CD4-positive, alpha-beta T cell treated with Interleukin-15 for 4 hours (primary cell): ENCODE data around the gene ASPHD1.
"Not testable (repeated sequence)": the region's sequence is repeated elsewhere in the genome, so short reads cannot be mapped to it uniquely, and the experiment has no call there.

Experiments
- DNase-seq: peaks from one replicate; pipeline ENCODE4 v3.0.0-alpha.2; 2020; ENCODE audit warnings: low spot score

ASPHD1 gene

DNA sequence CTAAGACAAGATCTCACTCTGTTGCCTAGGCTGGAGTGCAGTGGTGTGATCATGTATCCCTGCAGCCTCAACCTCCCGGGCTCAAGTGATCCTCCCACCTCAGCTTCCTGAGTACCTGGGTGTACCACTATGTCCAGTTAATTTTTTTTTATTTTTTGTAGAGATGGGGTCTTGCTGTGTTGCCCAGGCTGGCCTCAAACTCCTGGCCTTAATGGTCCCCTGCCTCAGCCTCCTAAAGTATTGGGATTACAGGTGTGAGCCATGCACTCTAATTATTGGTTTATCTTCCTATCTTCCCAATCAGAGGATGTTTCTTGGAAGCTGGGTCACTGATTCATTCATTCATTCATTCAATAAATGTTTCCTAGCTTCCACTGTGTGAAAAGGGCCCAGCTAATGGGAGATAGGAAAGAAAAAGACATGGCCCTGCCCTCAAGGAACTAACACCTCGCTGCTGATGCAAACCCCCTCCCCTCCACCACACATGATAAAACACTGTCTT, 8.5 kb downstream of the ASPHD1 start:
- DNase-seq, result no peak

DNA sequence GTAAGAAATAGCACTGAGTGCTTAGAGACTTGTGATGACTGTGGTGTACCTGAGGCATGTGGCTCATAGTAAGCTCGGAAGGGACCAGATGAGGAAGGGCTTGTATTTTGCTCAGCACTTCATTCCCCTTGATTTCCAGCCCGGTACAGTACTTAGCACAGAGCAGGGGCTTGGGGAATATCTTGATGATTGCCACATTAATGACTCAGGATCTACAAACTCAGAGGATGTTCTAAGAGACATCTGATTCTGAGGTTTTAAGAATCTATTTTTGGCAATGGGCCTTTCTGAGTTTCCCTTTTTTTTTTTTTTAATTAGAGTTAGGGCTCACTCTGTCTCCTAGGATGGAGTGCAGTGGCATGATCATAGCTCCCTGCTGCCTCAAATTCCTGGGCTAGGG, 9.1 kb downstream of the ASPHD1 start:
- no peak for DNase-seq

DNA sequence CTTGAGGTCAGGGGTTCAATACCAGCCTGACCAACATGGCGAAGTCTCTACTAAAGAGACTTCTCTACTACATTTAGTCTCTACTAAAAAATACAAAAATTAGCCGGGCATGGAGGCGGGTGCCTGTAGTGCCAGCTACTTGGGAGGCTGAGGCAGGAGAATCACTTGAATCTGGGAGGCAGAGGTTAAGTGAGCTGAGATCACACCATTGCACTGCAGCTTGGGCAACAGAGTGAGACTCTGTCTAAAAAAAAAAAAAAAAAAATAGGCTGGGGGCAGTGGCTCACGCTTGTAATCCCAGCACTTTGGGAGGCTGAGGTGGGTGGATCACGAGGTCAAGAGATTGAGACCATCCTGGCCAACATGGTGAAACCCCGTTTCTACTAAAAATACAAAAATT, 9.6 kb downstream of the ASPHD1 start:
- not testable (repeated sequence) for DNase-seq

DNA sequence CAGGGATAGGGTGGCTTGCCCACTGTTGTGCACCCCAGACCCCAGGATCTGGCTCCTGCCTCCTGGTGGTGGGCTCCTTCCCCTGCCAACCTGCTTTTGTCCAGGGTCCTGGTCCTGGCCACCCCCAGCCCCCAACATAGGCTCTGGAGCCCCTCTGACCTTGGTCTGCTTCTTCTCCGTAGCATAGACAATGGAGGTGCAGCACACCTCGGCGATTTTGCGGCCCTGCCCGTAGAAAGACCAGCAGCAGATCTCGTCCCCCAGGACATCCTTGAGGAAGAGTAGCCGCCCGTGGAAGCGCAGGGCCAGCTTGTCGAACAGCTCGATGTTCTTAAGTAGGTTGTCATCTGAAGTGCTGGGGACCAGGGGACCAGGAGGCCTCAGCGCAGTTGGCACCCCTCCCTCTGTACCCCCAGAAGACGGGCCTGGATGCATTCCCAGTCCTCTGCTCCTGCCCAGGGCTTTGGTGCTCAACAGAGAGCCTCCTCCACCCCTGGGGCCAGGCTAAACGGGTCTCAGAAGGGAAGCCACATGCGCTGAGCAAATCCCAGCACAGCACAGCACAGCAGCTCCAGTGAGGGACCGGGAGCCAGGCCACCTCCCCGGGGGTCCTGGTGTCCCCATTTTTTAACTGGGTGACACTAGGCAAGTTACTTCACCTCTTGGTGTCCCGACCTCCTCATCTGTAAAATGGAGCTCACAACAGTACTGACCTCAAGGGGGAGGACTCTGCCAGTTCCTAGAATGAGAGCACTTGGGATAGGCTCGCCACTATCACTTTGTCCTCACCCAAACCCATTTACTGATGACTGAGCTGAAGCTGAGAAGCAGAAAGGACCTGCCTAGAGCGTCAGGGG, 10.8 kb downstream of the ASPHD1 start:
- no peak for DNase-seq

DNA sequence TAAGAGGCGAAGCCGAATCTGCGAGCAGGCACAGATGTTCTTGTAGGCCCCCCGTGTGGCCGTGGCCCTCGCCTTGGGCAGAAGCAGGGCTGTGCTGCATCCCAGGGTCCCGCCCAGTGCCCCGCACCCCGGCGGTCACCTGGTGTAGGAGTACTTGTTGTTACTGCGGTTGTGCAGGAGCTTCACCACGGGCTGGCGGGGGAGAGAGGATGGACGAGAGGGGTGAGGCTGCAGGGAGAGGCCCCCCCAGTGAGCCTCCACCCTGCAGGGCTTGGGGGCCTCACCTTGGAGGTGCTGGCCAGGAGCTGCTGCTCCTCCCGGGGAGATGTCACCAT, 11.4 kb downstream of the ASPHD1 start:
- no peak for DNase-seq

DNA sequence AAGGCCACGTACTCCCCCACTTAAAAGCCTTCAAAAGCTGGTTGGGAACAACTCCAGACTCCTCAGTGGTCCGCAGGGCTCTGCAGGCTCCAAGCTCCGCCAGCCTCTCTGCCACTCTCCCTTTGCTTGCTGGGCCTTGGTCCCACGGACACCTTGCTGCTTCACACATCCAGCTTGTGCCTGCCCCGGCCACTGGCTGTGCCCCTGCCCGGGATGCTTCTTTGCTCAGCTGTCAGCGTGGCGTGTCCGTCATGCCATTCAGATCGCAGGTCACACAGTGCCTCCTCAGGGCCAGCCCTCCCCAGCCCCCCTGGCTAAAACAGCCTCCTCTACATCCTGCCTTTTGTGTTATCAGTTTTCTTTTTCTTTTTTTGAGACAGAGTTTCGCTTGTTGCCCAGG, 11.8 kb downstream of the ASPHD1 start:
- no peak for DNase-seq

DNA sequence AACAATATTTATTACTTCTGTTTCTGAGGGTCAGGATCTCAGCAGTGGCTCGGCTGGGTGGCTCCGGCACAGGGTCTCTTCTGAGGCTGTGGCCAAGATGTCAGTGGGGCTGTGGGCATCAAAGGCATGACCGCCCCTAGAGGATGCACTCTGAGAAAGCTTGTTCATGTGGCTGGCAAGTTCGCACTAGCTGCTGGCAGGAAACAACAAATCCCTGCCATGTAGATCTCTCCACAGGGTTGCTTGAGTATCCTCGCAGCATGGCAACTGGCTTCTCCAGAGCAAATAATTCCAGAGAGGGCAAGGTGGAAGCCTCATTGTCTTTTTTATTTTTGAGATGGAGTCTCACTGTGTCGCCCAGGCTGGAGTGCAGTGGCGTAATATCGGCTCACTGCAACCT, 13.2 kb downstream of the ASPHD1 start:
- DNase-seq, result no peak

DNA sequence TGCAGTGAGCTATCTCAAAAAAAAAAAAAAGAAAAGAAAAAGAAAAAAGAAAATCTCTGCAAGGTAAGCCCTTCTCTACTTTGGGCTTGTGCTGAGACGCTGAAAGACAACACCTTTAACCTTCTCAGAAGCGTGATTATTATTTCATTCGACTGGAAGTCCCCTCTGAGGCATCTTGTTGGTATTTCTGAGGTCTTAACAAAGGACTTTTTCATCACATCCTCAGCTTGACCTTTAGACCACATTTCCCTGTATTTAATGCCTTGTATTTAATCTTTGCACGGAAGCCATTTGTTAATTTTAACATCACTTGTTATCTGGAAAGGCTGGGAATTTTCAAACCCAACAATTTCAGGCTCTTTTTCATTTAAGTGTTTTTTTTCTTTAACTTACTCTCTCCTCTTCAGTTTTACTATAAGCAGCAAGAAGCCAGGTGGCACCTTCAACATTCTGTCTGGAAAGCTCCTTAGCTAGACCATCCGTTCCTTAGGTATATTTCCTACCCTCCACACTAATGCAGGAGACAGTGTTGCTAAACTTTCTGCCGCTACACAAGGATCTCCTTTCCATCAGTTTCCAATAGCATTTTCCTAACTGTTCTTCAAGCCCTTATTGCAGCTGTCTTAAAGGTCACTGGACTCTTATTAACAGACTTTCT, 15.4 kb downstream of the ASPHD1 start:
- DNase-seq, result no peak

DNA sequence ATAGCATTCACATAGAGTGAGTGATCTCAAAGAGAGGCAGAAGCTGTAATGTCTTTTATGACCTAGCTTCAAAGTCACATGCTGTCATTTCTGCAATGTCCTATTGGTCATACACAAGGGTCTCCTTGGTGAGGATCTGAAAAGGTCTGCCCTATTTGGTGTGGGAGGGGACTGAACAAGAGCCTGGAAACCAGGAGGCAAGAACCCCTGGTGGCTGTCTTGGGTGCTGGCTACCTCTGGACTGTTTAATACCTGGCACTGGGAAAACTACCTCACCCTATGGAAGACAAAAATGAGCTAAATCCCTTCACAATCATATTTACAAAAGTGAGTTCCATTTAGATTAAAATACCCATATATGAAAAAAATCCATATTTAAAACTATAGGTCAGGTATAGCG, 16.7 kb downstream of the ASPHD1 start:
- DNase-seq, result no peak

DNA sequence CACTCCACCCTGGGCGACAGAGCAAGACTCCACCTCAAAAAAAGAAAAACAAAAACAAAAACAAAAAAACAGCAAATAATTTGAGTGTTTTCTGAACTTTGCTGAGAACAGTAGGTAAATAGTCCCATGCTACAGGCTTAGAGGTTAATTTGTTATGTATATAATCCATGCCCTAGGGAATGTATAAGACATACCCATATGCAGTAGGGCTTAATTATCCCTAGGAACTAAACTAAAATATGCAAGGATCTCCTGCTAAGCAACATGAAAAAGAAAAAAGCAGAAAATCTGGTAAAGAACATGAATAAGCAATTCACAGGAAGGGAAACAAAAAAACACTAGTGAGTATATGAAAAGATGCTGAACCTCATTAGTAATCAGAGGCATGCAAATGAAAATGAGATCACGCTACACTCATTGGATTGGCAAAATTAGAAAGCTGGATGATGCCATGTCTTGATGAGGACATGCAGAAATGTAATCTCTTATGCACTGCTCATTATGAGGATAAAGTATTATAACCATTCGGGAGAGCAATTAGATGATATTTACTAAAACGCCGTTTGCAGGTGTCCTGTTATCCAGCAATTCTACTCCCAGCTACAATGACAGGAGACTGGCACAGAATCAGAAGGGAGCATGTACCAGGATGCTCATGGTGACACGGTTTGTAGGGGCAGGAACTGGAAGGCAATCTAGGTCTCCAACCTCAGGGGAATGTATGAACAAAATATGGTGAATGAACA, 20.2 kb downstream of the ASPHD1 start:
- DNase-seq, result no peak

DNA sequence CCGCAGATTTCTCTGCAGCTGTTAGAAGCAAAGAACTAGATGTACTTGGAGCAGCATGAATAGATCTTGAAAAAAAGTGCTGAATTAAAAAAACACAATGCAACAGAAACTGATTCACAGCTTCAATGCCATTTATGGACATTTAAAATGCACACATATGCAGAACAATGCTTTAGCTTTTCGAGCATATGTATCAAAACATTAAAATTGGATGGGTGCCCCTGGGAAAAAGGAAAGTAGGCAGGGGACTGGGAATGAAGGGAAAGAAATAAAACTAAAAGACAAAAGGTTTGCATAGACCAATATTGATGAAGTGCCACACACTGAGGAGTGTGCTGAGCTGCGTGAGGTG, 20.7 kb downstream of the ASPHD1 start:
- no peak for DNase-seq

DNA sequence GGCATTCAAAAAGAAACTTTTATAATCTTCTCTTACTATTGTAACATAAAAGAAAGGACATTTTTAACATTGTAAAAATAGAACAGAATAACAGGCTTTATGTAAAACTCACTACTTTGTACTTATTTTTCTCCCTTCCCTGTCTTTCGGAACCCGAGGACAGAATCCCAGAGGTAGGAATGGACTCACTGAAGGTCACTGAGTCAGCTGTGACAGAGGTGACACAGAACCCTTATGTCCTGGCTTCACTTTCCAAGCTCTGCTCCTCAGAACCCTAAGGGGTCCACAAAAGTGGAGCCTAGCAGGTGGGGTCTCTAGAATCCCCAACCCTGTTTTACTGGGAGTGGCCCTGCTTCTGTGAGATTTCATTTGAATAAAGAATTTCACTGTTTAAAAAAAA, 22.0 kb downstream of the ASPHD1 start:
- DNase-seq, result no peak

DNA sequence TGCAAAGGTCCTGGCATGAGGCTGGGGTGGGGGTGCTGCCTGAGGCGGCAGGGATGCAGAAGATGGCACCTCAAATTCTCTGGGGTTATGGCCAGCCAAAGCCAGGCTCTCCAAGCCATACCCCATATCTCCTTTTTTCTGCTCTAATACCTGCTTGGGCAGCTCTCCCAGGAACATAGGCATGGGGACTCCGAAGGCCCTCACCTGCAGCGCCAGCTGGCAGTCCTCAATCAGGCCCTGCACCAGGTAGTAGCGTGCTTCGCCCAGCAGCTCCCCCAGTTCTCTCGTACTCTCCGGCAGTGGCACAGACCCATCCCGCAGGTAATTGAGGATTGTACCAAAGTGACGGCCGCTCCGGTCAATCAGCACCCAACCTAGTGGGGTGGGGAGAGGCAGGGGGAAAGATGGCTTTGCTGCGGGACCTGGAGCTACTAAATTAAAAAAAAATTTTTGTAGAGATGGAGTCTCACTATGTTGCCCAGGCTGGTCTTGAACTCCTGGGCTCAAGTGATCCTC, 22.8 kb downstream of the ASPHD1 start:
- no peak for DNase-seq

DNA sequence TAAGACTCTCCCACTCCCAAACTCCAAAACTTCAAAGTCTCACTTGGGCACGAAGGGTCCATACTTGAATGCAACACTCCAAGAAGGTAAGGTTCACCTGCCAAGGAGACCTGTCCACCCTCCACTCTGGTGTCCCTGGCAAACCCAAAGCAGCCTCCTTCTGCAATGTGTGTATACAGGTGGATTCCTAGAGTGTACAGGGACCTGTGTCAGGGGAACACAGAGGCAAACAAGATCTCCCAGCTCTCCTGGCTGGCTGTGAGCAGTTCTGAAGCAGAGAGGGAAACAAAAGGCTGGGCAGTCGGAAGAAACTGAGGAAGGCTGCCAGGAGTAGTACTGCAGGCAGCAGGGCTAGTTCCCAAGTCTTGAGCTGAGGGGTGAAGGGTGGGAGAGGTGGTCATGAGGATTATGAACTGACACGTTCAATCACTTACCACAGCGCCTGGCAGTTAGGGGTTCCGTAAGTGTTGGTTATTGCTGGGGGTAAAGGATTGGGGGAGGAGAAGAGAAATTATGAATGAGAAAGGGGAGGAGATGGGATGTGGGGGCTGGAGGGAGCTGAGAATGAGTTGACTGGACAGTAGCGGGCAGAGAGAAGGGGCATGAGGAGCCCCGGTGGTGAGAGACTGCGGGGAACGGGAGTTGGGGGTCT, 24.9 kb downstream of the ASPHD1 start:
- DNase-seq, result no peak

DNA sequence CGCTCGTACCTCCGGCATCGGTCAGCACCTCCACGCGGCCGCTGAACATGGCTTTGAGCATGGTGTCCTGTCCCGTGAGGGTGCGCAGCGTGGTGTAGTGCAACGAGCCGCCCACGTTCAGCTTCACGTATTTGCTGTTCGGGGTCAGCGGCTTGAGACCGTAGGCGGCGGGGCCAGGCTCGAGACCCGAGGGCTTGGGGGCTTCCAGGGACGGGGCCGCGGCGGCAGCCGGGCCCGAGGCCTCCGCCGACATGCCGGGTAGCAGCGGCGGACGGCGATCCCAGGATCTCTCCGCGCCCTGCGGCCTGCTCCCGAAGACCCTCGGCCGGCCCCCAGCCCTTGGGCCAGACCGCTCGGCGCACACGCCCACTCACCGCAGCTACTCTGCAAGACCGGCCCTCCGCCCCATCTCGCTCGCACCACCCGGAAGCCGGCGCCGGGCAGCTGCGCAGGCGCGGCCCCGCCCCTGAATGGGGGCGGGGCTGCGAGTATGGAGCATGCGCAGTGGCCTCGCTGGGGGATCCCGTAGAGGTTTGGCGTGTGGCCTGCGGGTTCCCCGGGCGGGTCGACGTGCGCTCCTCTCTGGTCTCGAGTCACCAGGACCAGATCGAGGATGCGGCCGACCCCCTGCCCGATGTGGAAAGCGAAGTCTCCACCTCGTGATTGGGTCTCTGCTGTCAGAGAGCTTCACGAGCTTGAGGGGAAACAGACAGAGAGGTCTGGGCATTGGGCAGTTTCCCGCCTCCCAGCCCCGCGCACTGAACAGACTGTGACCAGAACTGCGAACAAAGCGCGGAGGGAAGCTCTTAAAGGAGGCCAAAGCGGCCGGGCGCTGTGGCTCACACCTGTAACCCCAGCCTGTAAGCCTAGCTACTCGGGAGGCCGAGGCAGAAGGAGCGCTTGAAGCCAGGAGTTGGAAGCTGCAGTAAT, 25.8 kb downstream of the ASPHD1 start, which contains the start of gene KCTD13:
Gene KCTD13, minus strand, starts transcription at position 446 of the 930 bp plus-strand sequence. Its CDS starts 193 bp downstream, at position 253.
- peak; percentile 90 for DNase-seq

DNA sequence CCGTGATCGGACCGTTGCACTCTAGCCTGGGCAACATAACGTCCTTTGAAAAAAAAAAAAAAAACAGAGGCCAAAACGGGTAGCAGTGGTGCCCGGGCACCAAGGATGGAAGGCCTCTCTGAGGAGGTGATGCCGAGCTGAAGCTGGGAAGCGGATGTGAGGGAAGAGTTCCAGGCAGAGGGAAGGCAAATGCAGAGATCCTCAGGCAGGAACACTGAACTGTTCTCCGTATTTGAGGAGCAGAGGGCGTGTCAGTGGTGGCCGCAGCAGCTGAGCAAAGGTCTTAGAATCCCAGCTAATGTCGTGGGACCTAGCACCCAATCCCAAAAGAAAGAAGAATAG, 26.4 kb downstream of the ASPHD1 start:
- DNase-seq, result no peak

DNA sequence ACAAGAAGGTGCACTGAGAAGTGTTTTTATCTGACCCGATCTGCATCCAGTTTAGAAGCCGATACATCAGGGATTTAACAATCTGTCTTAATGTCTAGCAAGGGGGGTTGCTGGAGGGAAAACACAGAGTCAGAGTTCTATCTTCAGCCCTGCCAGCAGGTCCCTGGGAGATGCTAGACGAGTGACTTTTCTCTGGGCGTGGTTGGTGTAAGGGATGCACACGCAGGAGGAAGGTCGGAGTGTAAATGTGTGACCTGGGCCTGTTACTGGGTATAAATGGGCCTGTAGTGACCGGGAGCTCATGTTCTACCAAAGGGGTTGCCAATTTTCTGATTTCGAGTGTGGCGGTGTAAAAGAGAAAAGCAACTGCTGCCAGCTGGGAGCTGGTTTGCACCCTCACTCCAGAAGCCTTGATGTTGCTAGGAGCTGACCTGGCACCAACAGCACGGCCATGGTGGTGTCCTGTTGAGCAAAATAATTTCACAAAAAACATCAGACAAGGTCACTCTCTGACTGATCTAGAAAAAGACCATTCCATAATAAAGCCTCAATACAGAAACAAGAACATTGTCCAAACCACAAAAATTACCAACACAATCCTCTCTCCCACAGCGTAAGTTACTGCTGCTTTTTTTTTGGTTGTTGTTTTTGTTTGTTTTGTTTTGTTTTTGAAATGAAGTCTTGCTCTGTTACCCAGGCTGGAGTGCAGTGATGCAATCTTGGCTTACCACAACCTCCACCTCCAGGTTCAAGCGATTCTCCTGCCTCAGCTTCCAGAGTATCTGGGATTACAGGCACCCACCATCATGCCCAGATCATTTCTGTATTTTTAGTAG, 27.0 kb downstream of the ASPHD1 start:
- no peak for DNase-seq

DNA sequence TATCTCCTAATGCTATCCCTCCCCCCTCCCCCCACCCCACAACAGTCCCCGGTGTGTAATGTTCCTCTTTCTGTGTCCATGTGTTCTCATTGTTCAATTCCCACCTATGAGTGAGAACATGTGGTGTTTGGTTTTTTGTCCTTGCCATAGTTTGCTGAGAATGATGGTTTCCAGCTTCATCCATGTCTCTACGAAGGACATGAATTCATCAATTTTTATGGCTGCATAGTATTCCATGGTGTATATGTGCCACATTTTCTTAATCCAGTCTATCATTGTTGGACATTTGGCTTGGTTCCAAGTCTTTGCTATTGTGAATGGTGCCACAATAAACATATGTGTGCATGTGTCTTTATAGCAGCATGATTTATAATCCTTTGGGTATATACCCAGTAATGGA, 31.5 kb downstream of the ASPHD1 start:
- not testable (repeated sequence) for DNase-seq

DNA sequence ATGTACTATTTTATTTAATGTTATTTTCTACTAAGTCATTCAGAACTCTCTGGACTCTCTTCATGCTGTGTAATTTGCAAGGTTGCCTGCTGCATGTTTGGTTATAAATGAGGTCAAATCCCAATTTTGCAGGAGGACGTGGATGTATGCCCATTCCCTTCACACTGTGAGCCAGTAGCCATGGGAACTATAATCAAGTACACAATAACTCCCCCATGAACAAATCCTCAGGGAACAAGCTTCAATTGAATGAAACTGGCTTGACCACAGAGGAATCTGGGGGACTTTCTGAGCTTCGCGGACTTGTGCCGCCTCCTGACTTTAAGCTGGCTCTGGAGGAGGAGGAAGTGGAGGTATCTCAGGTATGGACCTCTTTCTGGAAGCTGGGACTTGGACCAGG, 40.4 kb downstream of the ASPHD1 start:
- no peak for DNase-seq
